CD4-positive, alpha-beta T cell treated with Interleukin-6 for 4 hours (primary cell): Measurements from ENCODE around the gene MIDN.

Source experiments
- DNase-seq: peaks from one replicate; pipeline ENCODE4 v3.0.0-alpha.2; 2020; ENCODE audit warnings: mixed read lengths

MIDN gene

GRCh38 chr19:1259206-1259875 lies 11.0 kb downstream of the MIDN start:
- DNase-seq = peak; percentile 74

DNA sequence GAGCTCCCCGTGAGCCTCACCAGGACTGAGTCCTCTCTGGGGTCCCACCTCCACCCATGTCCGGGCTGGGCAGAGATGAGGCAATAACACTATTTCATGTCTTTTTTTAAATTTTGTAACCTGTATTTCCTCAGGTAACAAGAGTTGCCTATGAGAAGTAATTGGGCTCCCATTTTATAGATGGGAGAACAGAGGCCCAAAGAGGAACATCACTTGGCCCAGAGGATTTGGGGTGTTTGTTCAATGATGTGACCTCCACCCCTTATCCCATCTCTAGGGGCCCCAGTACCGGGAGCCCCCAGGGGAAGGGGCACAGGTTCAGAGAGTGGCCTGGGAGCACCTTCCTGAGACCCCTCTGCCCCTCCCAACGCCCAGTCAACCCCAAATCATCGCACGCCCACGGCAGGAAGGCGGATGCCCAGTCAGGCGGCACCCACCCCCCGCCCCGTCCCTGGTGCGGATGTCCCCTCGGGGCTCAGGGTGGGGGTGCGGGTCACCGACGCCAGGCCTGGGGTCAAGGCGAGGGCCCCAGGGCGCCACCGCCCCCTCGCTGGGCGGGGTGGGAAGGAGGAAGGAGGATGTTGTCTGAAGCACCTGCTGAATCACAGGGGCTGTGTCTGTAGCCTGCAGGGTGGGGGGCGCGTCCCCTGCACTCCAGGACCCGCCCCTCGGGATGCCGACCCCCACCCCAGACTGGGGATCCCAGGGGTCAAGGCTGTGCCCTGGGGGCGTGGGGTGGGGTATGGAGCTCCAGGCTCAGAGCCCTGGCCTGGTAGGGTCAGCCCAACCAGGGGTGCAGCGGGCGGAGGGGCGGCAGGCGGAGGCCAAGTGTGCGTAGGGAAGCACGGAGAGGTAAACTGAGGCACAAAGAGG lies 11.7 kb downstream of the MIDN start:
- peak; percentile 55 for DNase-seq

DNA sequence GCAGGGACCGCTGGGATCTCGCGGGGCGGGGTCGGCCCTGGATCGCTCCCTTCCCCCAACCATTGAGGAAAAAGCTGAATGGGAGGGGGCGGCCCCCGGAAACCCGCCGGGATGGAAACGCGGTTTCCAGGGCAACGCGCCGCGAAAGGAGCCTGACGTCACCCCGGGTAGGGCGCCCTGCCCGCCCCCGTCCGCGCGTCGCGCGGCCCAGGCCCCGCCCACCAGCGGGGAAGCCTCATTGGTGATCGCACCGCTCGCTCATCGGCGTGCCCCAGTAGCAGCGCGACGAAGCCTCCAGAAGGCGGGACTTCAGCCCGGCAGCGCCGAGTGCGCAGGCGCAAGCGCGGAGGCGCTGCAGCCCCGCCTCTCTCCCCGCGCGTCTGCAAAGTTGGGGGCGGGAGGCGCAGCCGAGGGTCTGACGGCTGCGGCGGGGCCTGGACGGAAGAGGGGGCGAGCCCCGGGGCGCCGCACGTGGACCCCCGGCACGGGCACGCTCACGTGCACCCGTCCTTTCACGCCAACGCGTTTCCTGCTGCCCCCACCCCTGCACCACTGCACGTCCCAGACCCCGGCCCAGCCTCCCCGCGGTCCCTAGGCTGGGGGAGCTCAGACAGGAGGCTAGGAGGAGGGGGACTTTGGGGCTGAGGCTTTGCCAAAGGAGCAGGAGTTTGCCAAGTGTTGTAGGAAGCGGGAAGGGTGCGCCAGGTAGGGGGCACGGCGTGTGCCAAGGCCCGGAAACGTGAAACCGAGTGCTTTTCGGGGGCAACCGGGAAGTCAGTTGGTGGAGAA lies 12.6 kb downstream of the MIDN start:
- DNase-seq = peak; percentile 98

GRCh38 chr19:1261538-1261797 lies 13.1 kb downstream of the MIDN start:
- DNase-seq = no peak

DNA sequence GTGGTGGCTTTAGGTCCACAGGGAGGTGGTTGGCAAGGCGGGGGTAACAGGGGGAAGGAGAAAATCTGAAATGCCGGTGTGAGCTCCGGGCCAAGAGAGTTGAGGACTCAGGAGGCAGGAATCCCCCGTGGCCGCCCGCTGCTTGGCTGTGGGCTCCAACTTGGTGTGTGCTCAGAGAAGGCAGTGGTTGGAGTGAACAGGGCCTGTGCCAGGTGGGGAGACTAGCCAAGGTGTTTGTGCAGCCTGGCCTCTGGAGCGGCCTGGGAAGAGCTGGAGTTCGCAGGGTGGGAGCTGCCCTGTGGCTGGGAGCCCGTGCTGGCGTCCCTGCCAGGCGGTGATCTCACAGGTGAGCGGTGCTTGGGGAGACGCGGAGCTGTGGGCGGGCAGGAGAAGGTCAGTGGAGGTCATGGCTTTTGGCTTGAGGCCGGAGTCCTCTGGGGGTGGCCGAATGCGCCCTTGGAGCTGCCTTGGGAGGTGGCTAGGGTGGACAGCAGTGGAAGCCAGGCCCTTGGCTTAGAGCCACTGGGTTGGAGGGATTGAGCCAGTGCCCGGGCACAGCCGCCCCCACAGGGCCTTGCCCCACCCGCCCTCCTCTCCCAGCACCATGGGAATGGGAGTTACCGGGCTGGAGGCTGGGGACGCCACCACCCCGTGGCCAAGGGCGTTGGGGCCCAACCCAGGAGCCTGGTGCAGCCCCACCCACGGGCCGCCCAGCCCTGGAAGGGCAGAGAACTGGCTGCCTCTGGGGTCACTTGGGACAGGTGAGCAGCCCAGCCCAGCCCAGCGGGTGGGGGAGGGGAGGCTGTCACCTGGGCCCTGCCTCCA lies 13.6 kb downstream of the MIDN start:
- DNase-seq = peak; percentile 38

- no peak for DNase-seq
Measured at GRCh38 chr19:1262623-1263123, 14.3 kb downstream of the MIDN start.

GRCh38 chr19:1263188-1263587 lies 14.8 kb downstream of the MIDN start:
- DNase-seq = no peak

DNA sequence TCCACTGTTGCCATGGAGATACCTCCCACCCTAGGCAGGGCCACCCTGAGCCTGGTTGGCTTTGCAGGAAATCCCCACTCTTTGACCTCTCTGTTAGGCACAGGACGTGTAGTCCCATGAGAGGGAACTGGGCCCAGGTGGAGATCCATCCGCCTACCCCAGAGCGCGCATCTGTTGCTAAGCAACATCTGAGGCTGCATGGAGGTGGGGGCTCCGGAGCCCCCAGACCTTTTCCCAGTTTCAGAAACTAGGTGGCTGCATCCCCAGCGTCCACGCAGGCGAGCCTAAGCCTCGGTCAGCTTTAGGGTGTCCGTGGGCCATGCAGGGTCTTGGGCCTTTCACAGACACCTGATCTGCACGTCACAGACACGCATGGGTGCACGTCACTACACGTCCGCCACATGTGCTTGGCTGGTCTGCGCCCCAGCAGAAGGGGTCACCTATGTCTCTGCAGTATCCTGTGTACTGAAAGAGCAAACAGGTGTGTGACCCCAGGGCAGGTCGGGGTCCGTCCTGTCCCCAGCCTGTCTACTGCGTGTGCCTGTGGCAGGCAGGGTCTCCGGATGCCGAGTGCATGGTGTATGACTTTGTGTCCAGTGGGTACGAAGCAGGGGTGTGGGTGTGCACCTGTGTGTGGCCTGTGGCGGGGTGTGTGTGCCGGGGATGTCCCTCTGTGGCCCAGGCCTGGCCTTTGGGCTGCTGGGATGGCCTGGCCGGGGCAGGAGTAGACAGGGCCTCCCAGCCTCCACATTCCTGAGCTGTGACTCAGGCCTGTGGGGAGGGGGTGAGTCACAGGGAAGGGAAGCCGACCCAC lies 16.6 kb downstream of the MIDN start:
- no peak for DNase-seq

DNA sequence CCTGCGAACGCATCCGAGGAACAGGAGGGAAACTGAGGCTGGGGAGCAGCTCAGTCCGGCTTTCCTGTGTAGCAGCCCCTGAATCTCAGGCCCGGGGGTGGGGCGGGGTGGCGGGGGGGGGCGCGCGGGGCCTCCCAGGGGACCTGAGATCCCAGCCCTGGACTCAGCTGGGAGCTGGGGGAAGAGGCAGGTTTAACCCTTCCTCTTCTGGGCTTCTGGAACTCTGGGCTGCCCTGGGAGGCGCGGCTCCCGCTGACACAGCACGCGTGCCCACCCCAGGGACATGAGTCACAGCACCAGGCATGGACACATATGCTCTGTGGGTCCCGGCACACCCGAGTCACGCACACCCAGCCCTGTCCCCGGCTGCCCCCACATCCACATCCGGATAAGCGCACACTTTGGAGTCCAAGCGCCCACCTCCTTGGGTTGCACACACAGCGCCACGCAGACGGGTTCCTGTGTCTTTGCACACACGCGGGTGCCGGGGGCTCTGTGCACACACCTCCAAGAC lies 17.3 kb downstream of the MIDN start:
- DNase-seq = peak; percentile 68

- peak; percentile 87 for DNase-seq
Measured at GRCh38 chr19:1266129-1266915, 17.9 kb downstream of the MIDN start.

DNA sequence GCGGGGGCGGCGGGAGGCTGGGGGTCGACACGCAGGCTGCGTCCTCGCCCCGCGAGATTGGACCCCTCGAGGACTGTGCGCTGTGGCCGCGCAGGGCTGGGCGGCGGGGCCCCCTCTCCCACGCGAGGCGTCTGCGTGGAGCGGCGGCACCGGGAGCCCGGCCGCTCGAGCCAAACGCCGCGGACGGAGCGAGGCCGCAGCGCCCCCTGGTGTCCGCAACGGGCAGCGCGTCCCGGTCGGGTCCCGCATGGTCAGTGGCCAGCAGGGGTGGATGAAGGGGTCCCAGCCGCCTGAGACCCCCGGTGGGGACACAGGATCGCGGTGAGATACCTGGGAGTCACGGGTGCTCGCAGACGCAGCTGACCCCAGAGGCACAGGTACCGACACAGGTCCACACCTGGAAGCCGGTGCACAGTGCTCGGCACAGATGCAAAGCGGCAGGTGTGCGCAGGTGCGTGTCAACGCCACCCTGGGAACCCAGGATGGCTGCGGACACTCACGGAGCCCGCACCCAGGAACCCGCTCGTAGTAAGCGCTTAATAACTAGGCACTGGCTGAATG lies 18.6 kb downstream of the MIDN start:
- DNase-seq = peak; percentile 71

DNA sequence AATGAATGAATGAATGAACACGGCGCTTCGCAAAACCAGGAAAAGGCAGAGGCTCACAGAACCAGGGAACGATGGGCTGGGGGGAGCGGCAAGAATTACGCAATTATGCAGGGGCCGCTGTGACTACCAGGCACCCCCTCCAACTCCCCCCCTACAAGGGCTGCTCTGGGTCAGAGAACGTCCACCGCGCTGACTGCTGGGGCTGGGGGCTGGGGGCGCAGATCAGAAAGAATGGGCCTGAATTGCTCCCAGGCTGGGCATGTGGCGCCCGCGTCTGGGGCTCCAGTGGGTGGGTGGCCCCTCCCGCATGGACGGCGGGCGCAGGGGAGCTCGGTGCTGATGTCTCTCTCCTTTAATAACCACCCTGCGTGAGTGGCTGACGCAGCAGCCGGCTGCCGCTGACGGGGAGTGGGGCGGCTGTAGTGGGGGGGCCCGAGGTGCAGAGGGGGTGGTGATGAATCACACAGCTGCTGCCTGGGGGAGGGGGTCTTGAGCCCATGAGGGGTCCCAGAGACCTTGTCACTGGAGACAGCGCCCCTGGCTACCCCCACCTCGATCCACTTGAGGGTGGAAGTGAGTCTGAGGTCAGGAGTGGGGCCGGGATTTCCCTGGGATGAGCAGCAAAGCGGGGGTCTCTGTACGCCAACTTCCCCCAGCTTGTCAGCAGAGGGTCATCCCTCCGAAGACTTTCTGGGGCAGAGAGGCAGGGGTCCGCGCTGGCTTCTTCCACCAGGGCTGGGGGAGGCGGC lies 19.3 kb downstream of the MIDN start:
- no peak for DNase-seq

GRCh38 chr19:1268226-1269064 lies 20.1 kb downstream of the MIDN start:
- no peak for DNase-seq

DNA sequence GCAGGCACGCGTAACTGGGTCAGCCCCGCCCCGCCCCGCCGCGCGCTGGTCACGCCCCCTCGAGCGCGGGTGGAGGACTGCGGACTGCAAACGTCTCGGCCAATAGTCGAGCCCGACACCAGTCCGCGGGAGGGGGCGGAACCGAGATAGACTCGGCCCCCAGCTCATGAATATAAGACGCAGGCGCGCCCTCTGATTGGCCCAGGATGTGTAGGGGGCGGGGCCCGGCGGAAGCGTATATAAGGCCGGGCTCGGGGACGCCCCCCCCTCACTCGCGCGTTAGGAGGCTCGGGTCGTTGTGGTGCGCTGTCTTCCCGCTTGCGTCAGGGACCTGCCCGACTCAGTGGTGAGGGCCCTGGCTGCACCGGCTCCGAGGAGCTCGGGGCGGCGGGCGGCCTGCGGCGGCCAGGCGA lies 20.7 kb downstream of the MIDN start, which contains the start of gene CIRBP:
CIRBP (plus strand) TSS at position 268 of the 413 bp plus-strand sequence. CDS start 1,602 bp downstream, outside the sequence.
- peak; percentile 100 for DNase-seq

- DNase-seq = peak; percentile 88
Measured at GRCh38 chr19:1269478-1270212, 21.3 kb downstream of the MIDN start.

DNA sequence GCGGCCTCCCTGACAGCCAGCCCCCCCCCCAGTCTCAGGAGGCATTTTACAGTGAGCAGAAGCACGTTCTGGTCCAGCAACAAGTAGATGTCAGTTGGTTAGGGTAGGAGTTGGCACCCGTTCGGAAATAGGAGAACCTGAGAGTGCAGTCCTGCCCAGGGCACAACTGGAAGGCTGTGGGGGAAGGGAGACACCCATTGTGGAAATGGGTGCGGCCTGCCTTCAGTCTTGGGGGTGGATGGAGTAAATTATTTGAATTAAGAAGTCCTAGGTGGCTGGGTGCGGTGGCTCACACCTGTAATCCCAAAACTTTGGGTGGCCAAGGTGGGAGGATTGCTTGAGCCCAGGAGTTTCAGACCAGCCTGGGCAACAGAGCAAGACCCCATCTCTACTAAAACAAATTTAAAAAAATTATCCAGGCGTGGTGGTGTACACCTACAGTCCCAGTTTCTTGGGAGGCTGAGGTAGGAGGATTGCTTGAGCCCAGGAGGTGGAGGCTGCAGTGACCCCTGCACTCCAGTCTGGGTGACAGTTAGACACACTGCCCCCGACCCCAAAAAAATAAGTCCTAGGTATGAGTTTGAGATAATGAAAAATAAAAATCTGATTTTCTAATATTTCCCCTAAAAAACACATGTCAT lies 21.9 kb downstream of the MIDN start:
- no peak for DNase-seq
